DOHH2 (cell line): ENCODE results near the gene DNASE1L1.

Experiments used
- H3F3A ChIP-seq: fragments of 200-600 bp; sonication (generic), shearing (Covaris generic); 2 replicates; pipeline ENCODE4 v1.6.0; 2016; ENCODE audit warnings: antibody characterized with exemption, mild to moderate bottlenecking; ENCODE audit not compliant: control insufficient read depth, insufficient read depth
- H3K27ac ChIP-seq: fragments of 200-600 bp; sonication (generic); 2 replicates; pipeline ENCODE4 v1.5.1; 2014; ENCODE audit warnings: low read depth, mild to moderate bottlenecking, low read length, moderate library complexity
- H3K27me3 ChIP-seq: fragments of 200-600 bp; sonication (generic); 2 replicates; pipeline ENCODE4 v1.6.1; 2014; ENCODE audit warnings: mild to moderate bottlenecking, low read length, mixed read lengths; ENCODE audit not compliant: control insufficient read depth
- H3K36me3 ChIP-seq: fragments of 200-600 bp; sonication (generic); 2 replicates; pipeline ENCODE4 v1.6.1; 2014; ENCODE audit warnings: mild to moderate bottlenecking, low read length, moderate library complexity, mixed read lengths; ENCODE audit not compliant: control insufficient read depth
- H3K4me1 ChIP-seq: fragments of 200-600 bp; sonication (generic); 2 replicates; pipeline ENCODE4 v1.6.1; 2014; ENCODE audit warnings: mild to moderate bottlenecking, low read length, mixed read lengths; ENCODE audit not compliant: control insufficient read depth
- H3K4me2 ChIP-seq: fragments of 200-600 bp; sonication (generic); 2 replicates; pipeline ENCODE4 v1.6.0; 2014; ENCODE audit warnings: mild to moderate bottlenecking, low read length, moderate library complexity
- H3K4me3 ChIP-seq: fragments of 200-600 bp; sonication (generic); 2 replicates; pipeline ENCODE4 v1.5.1; 2014; ENCODE audit warnings: mild to moderate bottlenecking, low read length, mixed read lengths
- H3K79me2 ChIP-seq: fragments of 200-600 bp; sonication (generic); 2 replicates; pipeline ENCODE4 v1.6.1; 2014; ENCODE audit warnings: mild to moderate bottlenecking, low read length, mixed read lengths; ENCODE audit not compliant: control insufficient read depth
- H3K9me2 ChIP-seq: fragments of 200-600 bp; sonication (generic); replicated peaks from 2 replicates; pipeline ENCODE4 v1.6.1; 2014; ENCODE audit warnings: mild to moderate bottlenecking, low read length, mixed read lengths; ENCODE audit not compliant: control insufficient read depth
- H3K9me3 ChIP-seq: fragments of 200-600 bp; sonication (generic); 2 replicates; pipeline ENCODE4 v1.6.1; 2014; ENCODE audit warnings: antibody characterized with exemption, low read length, mixed read lengths; ENCODE audit not compliant: control insufficient read depth, insufficient read depth
- H4K20me1 ChIP-seq: fragments of 200-600 bp; sonication (generic); 2 replicates; pipeline ENCODE4 v1.6.0; 2014; ENCODE audit warnings: low read depth, mild to moderate bottlenecking, antibody characterized with exemption, low read length, moderate library complexity; ENCODE audit not compliant: control insufficient read depth, insufficient read depth
- EZH2phosphoT487 ChIP-seq: fragments of 200-600 bp; sonication (generic); IDR thresholded peaks from 2 replicates; pipeline ENCODE4 v1.6.1; 2017; ENCODE audit warnings: borderline replicate concordance, mild to moderate bottlenecking, antibody characterized with exemption, low read length, moderate library complexity, mixed read lengths
- TF ChIP-seq, protein P1 (sequence below): fragments of 200-600 bp; sonication (generic); IDR thresholded peaks from one replicate; pipeline ENCODE4 v1.5.1; 2014; ENCODE audit warnings: antibody characterized with exemption, mild to moderate bottlenecking, low read depth, low read length; ENCODE audit not compliant: poor library complexity, severe bottlenecking

Gene DNASE1L1

DNA sequence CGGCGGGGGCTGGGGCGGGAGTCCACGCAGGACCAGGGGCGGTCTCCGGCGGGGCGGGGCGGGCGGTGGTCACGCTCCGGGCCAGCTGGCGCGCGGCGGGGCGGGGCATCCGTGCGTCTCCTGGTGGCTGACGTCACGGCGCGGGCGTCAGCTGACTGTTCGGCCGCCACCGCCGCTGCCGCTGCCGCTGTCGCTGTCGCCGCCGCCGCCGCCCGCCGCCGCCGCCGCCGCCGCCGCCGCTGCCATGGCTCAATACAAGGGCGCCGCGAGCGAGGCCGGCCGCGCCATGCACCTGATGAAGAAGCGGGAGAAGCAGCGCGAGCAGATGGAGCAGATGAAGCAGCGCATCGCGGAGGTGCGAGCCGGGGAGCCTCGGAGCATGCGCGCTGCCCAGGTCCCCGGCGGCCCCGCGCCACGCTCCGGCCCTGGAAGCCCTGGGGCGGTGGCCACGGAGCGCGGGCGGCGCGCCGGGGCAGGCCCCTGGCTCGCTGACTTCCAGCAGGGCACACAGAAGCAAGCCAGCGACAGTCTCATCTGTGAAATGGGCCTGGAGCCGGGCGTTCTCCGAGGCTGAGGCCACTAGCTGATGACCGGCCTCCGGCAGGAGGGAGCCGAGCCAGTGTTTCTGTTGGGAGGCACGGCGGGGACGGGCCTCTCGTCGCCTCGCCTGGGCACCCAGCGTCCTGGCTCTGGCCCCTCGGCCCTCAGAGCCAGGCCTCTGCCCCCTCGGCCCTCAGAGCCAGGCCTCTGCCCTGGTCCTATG is 35.1 kb upstream of the DNASE1L1 start, which contains the start of gene FAM50A:
TSS of gene FAM50A (plus strand) at position 150 of the 763 bp plus-strand sequence. CDS start at position 245, 95 bp downstream.
- no peaks in the 10 kb centered on the region for H4K20me1 ChIP-seq
- peak within 1 kb of the TSS; percentile 79 for H3K4me2 ChIP-seq
- H3K79me2 ChIP-seq: peaks cover under 1% of the 10 kb centered on the region
- H3F3A ChIP-seq: peaks cover 2% of the 10 kb centered on the region; the same call in 1 of the 2 replicates
- peaks cover 14% of the 10 kb centered on the region for H3K4me1 ChIP-seq
- peaks cover 9% of the 10 kb centered on the region for H3K36me3 ChIP-seq
- H3K27ac ChIP-seq: no peak within 1 kb of the TSS
- H3K9me2 ChIP-seq: no peaks in the 10 kb centered on the region
- no peak for TF ChIP-seq EZH2phosphoT487
- TF ChIP-seq, protein P1, sequence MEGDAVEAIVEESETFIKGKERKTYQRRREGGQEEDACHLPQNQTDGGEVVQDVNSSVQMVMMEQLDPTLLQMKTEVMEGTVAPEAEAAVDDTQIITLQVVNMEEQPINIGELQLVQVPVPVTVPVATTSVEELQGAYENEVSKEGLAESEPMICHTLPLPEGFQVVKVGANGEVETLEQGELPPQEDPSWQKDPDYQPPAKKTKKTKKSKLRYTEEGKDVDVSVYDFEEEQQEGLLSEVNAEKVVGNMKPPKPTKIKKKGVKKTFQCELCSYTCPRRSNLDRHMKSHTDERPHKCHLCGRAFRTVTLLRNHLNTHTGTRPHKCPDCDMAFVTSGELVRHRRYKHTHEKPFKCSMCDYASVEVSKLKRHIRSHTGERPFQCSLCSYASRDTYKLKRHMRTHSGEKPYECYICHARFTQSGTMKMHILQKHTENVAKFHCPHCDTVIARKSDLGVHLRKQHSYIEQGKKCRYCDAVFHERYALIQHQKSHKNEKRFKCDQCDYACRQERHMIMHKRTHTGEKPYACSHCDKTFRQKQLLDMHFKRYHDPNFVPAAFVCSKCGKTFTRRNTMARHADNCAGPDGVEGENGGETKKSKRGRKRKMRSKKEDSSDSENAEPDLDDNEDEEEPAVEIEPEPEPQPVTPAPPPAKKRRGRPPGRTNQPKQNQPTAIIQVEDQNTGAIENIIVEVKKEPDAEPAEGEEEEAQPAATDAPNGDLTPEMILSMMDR: no peak
- H3K9me3 ChIP-seq: no peaks in the 10 kb centered on the region
- no peaks in the 10 kb centered on the region for H3K27me3 ChIP-seq
- peak within 1 kb of the TSS; percentile 74 for H3K4me3 ChIP-seq

GRCh38 chrX:154443479-154443910 is 34.4 kb upstream of the DNASE1L1 start:
- TF ChIP-seq EZH2phosphoT487: no peak
- TF ChIP-seq, protein P1: no peak
- Histone ChIP-seq H3K4me3 (peak overlapping the region; percentile 62), H3K9me2 (no peaks in the 10 kb centered on the region), H3K4me1 (peaks cover 15% of the 10 kb centered on the region), H3K27ac (no peak overlapping the region), H3K4me2 (peak overlapping the region; percentile 63), H3K79me2 (peaks cover 7% of the 10 kb centered on the region), H4K20me1 (no peaks in the 10 kb centered on the region), H3F3A (peaks cover 2% of the 10 kb centered on the region; the same call in 1 of the 2 replicates), H3K36me3 (peaks cover 14% of the 10 kb centered on the region), H3K27me3 (no peaks in the 10 kb centered on the region), H3K9me3 (no peaks in the 10 kb centered on the region)

- H3K27me3 ChIP-seq: no peaks in the 10 kb centered on the region
- no peak overlapping the region for H3K4me2 ChIP-seq
- H3K36me3 ChIP-seq: peaks cover 14% of the 10 kb centered on the region
- H3F3A ChIP-seq: peaks cover 2% of the 10 kb centered on the region; the same call in 1 of the 2 replicates
- H3K9me3 ChIP-seq: no peaks in the 10 kb centered on the region
- H3K4me1 ChIP-seq: peaks cover 22% of the 10 kb centered on the region
- TF ChIP-seq, protein P1: no peak
- TF ChIP-seq EZH2phosphoT487: no peak
- H3K79me2 ChIP-seq: peaks cover 21% of the 10 kb centered on the region
- no peaks in the 10 kb centered on the region for H4K20me1 ChIP-seq
- no peak overlapping the region for H3K4me3 ChIP-seq
- H3K27ac ChIP-seq: no peak overlapping the region
- H3K9me2 ChIP-seq: no peaks in the 10 kb centered on the region
Measured at GRCh38 chrX:154441984-154442707, 33.1 kb upstream of the DNASE1L1 start.
